Epithelial cell of prostate (primary cell): ENCODE data around the gene SNAP47.
"Not testable (repeated sequence)": the region's sequence is repeated elsewhere in the genome, so short reads cannot be mapped to it uniquely, and the experiment has no call there.

Experiments
- DNase-seq: peaks from one replicate; pipeline ENCODE4 v3.0.0-alpha.2; 2011; ENCODE audit warnings: low read depth, low spot score
- H3K27ac ChIP-seq: fragments of 450-650 bp; 2 replicates; pipeline ENCODE4 v1.5.1; 2017; ENCODE audit warnings: mild to moderate bottlenecking

The SNAP47 gene, protein sequence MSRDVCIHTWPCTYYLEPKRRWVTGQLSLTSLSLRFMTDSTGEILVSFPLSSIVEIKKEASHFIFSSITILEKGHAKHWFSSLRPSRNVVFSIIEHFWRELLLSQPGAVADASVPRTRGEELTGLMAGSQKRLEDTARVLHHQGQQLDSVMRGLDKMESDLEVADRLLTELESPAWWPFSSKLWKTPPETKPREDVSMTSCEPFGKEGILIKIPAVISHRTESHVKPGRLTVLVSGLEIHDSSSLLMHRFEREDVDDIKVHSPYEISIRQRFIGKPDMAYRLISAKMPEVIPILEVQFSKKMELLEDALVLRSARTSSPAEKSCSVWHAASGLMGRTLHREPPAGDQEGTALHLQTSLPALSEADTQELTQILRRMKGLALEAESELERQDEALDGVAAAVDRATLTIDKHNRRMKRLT

DNA sequence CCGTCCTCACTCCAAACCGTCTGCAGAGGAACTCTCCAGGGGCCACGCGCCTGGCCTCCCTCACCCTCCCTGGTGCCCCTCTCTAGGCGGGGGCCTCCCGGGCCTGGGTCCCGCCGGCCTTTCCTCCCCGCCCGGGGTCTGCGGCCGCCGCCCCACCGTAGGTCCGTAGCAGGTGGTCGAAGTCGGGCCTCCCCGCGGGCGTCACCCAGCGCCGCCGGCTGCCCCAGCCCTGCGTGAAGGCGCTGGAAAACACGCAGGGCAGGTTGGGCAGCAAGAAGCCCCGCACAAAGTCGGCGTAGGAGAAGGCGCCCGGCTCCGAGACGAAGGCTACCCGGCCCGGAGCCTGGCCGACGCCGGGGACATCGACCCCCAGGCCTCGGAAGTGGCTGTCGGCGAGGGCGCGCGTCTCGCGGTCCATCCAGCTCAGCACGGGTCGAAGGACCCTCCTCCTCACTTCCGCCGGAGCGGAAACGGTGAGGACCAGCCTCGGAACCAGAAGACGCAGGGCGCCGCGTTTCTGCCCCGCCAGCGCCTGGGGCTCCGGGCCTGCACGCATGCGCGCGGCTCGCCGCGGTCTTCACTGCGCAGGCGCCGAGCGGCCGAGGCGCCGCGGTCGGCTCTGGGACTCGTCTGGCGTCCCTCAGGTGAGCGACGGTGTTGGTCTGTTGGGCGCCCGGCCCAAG is at the start of gene SNAP47, which contains the start of gene JMJD4:
TSS of gene SNAP47 (plus strand) at position 580 of the 683 bp plus-strand sequence. CDS start 12,302 bp downstream, outside the sequence.
TSS of gene JMJD4 (minus strand) at position 447 of the 683 bp plus-strand sequence. CDS start at position 418, 29 bp downstream.
- DNase-seq: peak; percentile 37
- peak within 1 kb of the TSS; percentile 43 for H3K27ac ChIP-seq

- DNase-seq: no peak
- H3K27ac ChIP-seq: no peak overlapping the region
These were observed 49.4 kb upstream of the SNAP47 start for GRCh38 chr1:227685807-227686206.

- no peak for DNase-seq
- no peak overlapping the region for H3K27ac ChIP-seq
These were observed 37.8 kb upstream of the SNAP47 start for GRCh38 chr1:227697321-227697864.

GRCh38 chr1:227701631-227702030 is 33.6 kb upstream of the SNAP47 start:
- DNase-seq, H3K27ac ChIP-seq: not testable (repeated sequence)

DNA sequence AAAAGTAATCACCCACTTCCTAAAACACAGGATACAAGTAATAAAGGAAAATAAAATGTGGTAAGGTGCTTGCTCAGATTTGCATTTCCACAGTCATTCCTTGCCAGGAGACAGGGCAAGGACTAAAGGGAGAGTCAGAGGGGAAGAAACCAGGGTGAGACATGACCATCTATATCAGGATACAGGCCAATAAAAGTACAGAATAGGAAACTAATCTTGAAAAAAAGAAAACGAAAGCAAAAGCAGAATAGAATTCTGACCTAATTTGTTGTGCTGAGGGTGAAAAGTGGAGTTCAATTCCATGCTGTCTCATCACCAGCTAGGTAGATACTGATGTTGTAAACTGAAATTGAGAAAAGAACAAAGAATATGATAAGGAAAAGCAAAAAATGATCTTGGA is 27.4 kb upstream of the SNAP47 start:
- no peak overlapping the region for H3K27ac ChIP-seq
- DNase-seq: no peak

DNA sequence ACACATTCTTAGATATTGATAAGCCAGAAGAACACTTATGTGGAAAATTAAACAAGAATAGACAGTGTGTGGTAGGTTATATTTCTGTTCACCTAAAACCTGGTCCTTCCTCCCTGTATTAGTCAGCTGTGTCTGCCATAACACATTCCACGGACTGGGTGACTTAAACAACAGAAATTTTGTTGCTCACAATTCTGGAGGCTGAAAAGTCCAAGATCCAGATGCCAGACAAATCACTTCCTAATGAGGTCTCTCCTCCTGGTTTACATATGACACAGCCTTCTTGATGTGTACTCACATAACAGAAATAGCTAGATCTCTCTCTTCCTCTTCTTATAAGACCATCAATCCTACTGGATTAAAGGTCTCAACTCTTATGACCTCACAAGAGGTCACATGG is 25.8 kb upstream of the SNAP47 start:
- H3K27ac ChIP-seq: no peak overlapping the region
- DNase-seq: no peak

- not testable (repeated sequence) for H3K27ac ChIP-seq, DNase-seq
These were observed 24.8 kb upstream of the SNAP47 start for GRCh38 chr1:227710474-227710873.

- DNase-seq: no peak
- no peak overlapping the region for H3K27ac ChIP-seq
These were observed 22.6 kb upstream of the SNAP47 start for GRCh38 chr1:227712648-227713047.

- no peak overlapping the region for H3K27ac ChIP-seq
These were observed 16.3 kb upstream of the SNAP47 start for GRCh38 chr1:227718932-227719331.

GRCh38 chr1:227723474-227723873 is 11.8 kb upstream of the SNAP47 start:
- no peak overlapping the region for H3K27ac ChIP-seq
- no peak for DNase-seq

More at GRCh38 chr1:227718932-227719331, 16.3 kb upstream of the SNAP47 start:
- no peak for DNase-seq

DNA sequence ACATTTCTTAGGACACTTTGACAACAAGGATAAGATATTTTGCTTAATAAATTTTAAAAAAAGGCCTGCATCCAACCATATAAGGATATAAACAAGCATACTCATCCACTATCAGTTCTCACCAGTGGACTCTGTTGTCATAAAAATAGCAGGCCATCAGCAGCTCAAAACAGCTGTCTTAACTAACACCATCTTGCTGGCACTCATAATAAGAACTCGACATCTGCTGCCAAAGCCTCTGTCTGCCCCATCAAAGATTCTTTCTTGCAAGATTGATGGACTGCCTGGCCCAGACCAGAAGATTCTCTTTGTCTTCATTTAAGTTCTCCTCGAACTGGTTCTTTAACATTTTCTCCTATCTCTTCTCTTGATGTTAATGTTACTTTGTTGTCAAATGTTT is 10.2 kb upstream of the SNAP47 start:
- no peak overlapping the region for H3K27ac ChIP-seq
- no peak for DNase-seq

DNA sequence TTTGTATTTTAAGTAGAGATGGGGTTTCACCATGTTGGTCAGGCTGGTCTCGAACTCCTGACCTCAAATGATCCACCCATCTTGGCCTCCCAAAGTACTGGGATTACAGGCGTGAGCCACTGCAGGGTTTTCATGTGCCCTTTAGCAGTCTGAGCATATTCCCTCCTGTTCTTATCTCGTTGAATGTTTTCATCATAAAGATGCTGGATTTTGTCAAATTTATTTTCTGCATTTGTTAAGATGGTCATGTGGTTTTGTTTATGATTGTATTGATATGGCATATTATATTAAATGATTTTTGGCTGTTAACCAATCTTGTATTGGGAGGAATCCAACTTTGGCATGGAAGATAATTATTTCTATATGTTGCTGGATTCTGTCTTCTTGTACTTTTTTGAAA is 8.9 kb upstream of the SNAP47 start:
- no peak overlapping the region for H3K27ac ChIP-seq
- no peak for DNase-seq

- no peak overlapping the region for H3K27ac ChIP-seq
- no peak for DNase-seq
These were observed 8.2 kb upstream of the SNAP47 start for GRCh38 chr1:227726924-227727599.

GRCh38 chr1:227728059-227728891 is 7.0 kb upstream of the SNAP47 start:
- no peak overlapping the region for H3K27ac ChIP-seq
- DNase-seq: peak; percentile 34

DNA sequence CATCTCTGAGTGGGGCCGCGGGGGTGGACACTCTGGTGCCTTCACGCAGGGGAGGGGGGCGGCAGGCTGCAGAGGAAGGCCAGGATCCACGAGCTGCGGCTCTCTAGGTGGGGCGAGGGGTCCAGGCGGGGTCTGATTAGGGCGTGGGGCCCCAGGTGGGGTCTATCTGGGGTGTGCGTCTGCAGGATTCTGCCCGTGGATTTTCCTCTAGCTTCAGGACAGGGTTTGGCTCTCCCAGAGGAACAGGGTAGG is 6.4 kb upstream of the SNAP47 start:
- no peak overlapping the region for H3K27ac ChIP-seq
- no peak for DNase-seq

GRCh38 chr1:227729144-227729880 is 5.9 kb upstream of the SNAP47 start:
- no peak overlapping the region for H3K27ac ChIP-seq
- DNase-seq: no peak

GRCh38 chr1:227729881-227730629 is 5.2 kb upstream of the SNAP47 start:
- H3K27ac ChIP-seq: no peak overlapping the region
- DNase-seq: no peak

DNA sequence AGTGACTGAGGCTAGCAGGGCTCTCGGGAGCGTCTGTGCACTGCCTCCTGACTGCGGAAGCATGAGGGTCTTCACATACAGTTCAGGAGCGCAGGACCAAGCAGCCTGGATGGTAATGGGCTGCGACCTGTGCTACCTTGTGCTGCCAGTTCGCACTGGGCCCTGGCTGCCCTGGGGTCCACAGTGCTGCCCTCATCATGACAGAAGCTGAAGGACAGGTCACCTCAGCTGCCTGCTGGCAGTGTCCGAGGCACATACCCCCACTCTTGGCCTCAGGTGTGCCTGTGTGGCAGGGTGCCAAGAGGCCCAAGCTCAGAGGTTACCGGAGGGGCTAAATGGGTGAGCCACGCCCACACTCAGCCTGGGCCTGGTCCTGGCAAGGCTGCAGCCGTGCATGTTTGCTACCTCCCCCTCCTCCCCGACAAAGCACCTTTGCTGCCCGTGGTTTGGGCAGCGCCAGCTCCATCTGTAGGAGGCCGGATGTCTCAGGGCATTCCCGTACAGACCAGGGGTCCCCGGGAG is 4.5 kb upstream of the SNAP47 start:
- H3K27ac ChIP-seq: no peak overlapping the region
- DNase-seq: no peak
